HepG2 (cell line): Measurements from ENCODE around the gene ADCY5. TPM values are rescaled to one million over a fixed set of nuclear protein-coding genes. Genes with fewer than 3 reads are reported as not detected.

Source experiments
- ATAC-seq: fragments of 200-7000 bp; cut with Tn5 transposase; 3 replicates; pipeline ENCODE4 v1.9.1; 2020; ENCODE audit warnings: mild to moderate bottlenecking, moderate library complexity
- BruUV-seq: library from RNA; stranded (reverse); fragments of 400-500 nt; replicated peaks from 2 replicates; lab custom pipeline; 2021; lab: Mats Ljungman, UMichigan
- CTCF ChIA-PET: fragments of 300-600 bp; formaldehyde crosslinking; extraction: SDS; loops from one replicate; lab custom pipeline; 2021; ENCODE audit warnings: low total read pairs, inconsistent platforms, low intra/inter-chr PET ratio; lab: Yijun Ruan, JAX
- POLR2A ChIA-PET: fragments of 350-600 bp; sonication (Branson Sonifier 250); formaldehyde crosslinking; loops from one replicate; lab custom pipeline; 2020; ENCODE audit warnings: antibody characterized with exemption, inconsistent platforms; lab: Yijun Ruan, JAX
- DNase-seq: peaks from one replicate; pipeline ENCODE4 v3.0.0-alpha.2; 2015; ENCODE audit warnings: low spot score
- FAIRE-seq: peaks from 3 replicates; lab custom pipeline; 2011; peaks lifted over from hg19 to GRCh38; lab: Jason Lieb, UNC
- H2AFZ ChIP-seq: one replicate; pipeline ENCODE4 v1.6.1; 2011; ENCODE audit warnings: low read length, inconsistent platforms
- H3K27ac ChIP-seq: fragments of 300-600 bp; 3 replicates; pipeline ENCODE4 v1.8.0; 2011; ENCODE audit warnings: mixed run types, mild to moderate bottlenecking, mixed read lengths, low read length, inconsistent platforms; ENCODE audit not compliant: insufficient read depth; ENCODE audit errors: extremely low read length
- H3K27me3 ChIP-seq, 2 experiments: fragments of 200-600 bp in 1 of 2; 2 replicates in 1 of 2; 3 replicates in 1 of 2; pipeline versions ENCODE4 v1.6.0 to v1.8.0; 2011; ENCODE audit warnings: low read length in 2 of 2, mild to moderate bottlenecking in 2 of 2, moderate library complexity in 2 of 2, inconsistent platforms in 1 of 2; ENCODE audit not compliant: insufficient read depth in 2 of 2, control insufficient read depth in 1 of 2
- H3K36me3 ChIP-seq, 2 experiments: fragments of 200-600 bp in 1 of 2; replicated peaks in 1 of 2; 2 replicates in 1 of 2; 3 replicates in 1 of 2; pipeline versions ENCODE4 v1.5.1 to v1.8.0; 2011; ENCODE audit warnings: low read length in 2 of 2, inconsistent platforms in 1 of 2; ENCODE audit not compliant: insufficient read depth in 2 of 2, control insufficient read depth in 1 of 2
- H3K4me1 ChIP-seq: 2 replicates; pipeline ENCODE4 v1.5.1; 2012; ENCODE audit warnings: low read length, inconsistent platforms; ENCODE audit not compliant: insufficient read depth
- H3K4me2 ChIP-seq: 2 replicates; pipeline ENCODE4 v1.6.0; 2011; ENCODE audit warnings: low read depth, low read length, inconsistent platforms
- H3K4me3 ChIP-seq, 3 experiments: fragments of 200-600 bp in 1 of 3; sonication (generic), shearing (Covaris generic) in 1 of 3; replicated peaks in 1 of 3; 2 replicates each; pipeline ENCODE4 v1.5.1; 2011 to 2016; ENCODE audit warnings: low read length in 3 of 3, inconsistent platforms in 2 of 3, low read depth in 2 of 3, mild to moderate bottlenecking in 2 of 3, control low read depth in 1 of 3, mixed read lengths in 1 of 3; ENCODE audit not compliant: insufficient read depth in 1 of 3
- H3K79me2 ChIP-seq: one replicate; pipeline ENCODE4 v1.6.1; 2011; ENCODE audit warnings: low read length, inconsistent platforms; ENCODE audit not compliant: insufficient read depth
- H3K9ac ChIP-seq: 2 replicates; pipeline ENCODE4 v1.6.0; 2011; ENCODE audit warnings: mild to moderate bottlenecking, low read depth, low read length, inconsistent platforms; ENCODE audit not compliant: insufficient read depth
- H3K9me3 ChIP-seq: 2 replicates; pipeline ENCODE4 v1.5.1; 2012; ENCODE audit warnings: mild to moderate bottlenecking, low read length
- H4K20me1 ChIP-seq: 2 replicates; pipeline ENCODE4 v1.6.0; 2011; ENCODE audit warnings: inconsistent platforms, mild to moderate bottlenecking, low read length, moderate library complexity; ENCODE audit not compliant: insufficient read depth
- ADNP ChIP-seq: sonication (generic); formaldehyde crosslinking; IDR thresholded peaks from 2 replicates; pipeline ENCODE4 v1.4.0; 2020; ENCODE audit warnings: missing genetic modification reagents
- ARNT2 ChIP-seq: sonication (generic); formaldehyde crosslinking; IDR thresholded peaks from 2 replicates; pipeline ENCODE4 v1.8.0; 2022; ENCODE audit warnings: mild to moderate bottlenecking, low read depth, missing genetic modification reagents, moderate library complexity
- CC2D1A ChIP-seq: sonication (generic); formaldehyde crosslinking; IDR thresholded peaks from 2 replicates; pipeline ENCODE4 v1.8.1; 2023; ENCODE audit warnings: mild to moderate bottlenecking, missing genetic modification reagents
- DNMT1 ChIP-seq: sonication (generic); formaldehyde crosslinking; IDR thresholded peaks from 2 replicates; pipeline ENCODE4 v1.5.1; 2020; ENCODE audit warnings: mild to moderate bottlenecking, missing genetic modification reagents
- HOXA3 ChIP-seq: sonication (generic); formaldehyde crosslinking; IDR thresholded peaks from 2 replicates; pipeline ENCODE4 v1.5.0; 2020; ENCODE audit warnings: missing genetic modification reagents
- KDM6A ChIP-seq: IDR thresholded peaks from 2 replicates; pipeline ENCODE4 v1.6.1; 2016; ENCODE audit warnings: low read depth
- KLF12 ChIP-seq: sonication (generic); formaldehyde crosslinking; IDR thresholded peaks from 2 replicates; pipeline ENCODE4 v1.4.0; 2020; ENCODE audit warnings: missing genetic modification reagents, borderline replicate concordance
- MEIS1 ChIP-seq: sonication (generic); formaldehyde crosslinking; IDR thresholded peaks from 2 replicates; pipeline ENCODE4 v1.9.0; 2021; ENCODE audit warnings: mild to moderate bottlenecking, missing genetic modification reagents, moderate library complexity, borderline replicate concordance
- MIXL1 ChIP-seq: IDR thresholded peaks from 2 replicates; pipeline ENCODE4 v1.6.1; 2016
- NBN ChIP-seq: fragments of 450-650 bp; conservative IDR thresholded peaks from 2 replicates; pipeline ENCODE4 v1.6.1; 2017
- NR2F1 ChIP-seq, 2 experiments: fragments of 450-650 bp in 1 of 2; formaldehyde crosslinking in 1 of 2; IDR thresholded peaks; 2 replicates each; pipeline versions ENCODE4 v1.5.0 to v1.6.1; 2016 to 2020; ENCODE audit warnings: mild to moderate bottlenecking in 1 of 2, missing compliant biosample characterization in 1 of 2, missing genetic modification reagents in 1 of 2, moderate library complexity in 1 of 2
- SALL2 ChIP-seq: sonication (generic); formaldehyde crosslinking; IDR thresholded peaks from 2 replicates; pipeline ENCODE4 v1.8.1; 2023; ENCODE audit warnings: mild to moderate bottlenecking, missing genetic modification reagents, inconsistent platforms
- SMAD1 ChIP-seq: sonication (generic); formaldehyde crosslinking; IDR thresholded peaks from 2 replicates; pipeline ENCODE4 v1.4.0; 2020; ENCODE audit warnings: missing genetic modification reagents, low read depth, mild to moderate bottlenecking, borderline replicate concordance
- ZBTB33 ChIP-seq: sonication (generic); formaldehyde crosslinking; IDR thresholded peaks from 2 replicates; pipeline ENCODE4 v1.4.0; 2020; ENCODE audit warnings: missing genetic modification reagents
- ZNF225 ChIP-seq: sonication (generic); formaldehyde crosslinking; IDR thresholded peaks from 2 replicates; pipeline ENCODE4 v1.4.0; 2020; ENCODE audit warnings: mild to moderate bottlenecking, missing genetic modification reagents
- ZNF354B ChIP-seq: sonication (generic); formaldehyde crosslinking; IDR thresholded peaks from 2 replicates; pipeline ENCODE4 v1.8.0; 2022; ENCODE audit warnings: mild to moderate bottlenecking, missing genetic modification reagents
- ZNF589 ChIP-seq: sonication (generic); formaldehyde crosslinking; conservative IDR thresholded peaks from 2 replicates; pipeline ENCODE4 v1.8.0; 2022; ENCODE audit warnings: mild to moderate bottlenecking, moderate library complexity, missing genetic modification reagents
- ZNF749 ChIP-seq: sonication (generic); formaldehyde crosslinking; IDR thresholded peaks from 2 replicates; pipeline ENCODE4 v1.8.0; 2022; ENCODE audit warnings: mild to moderate bottlenecking, missing genetic modification reagents, moderate library complexity, borderline replicate concordance
- ZSCAN5A ChIP-seq: sonication (generic); formaldehyde crosslinking; IDR thresholded peaks from 2 replicates; pipeline ENCODE4 v1.8.0; 2022; ENCODE audit warnings: mild to moderate bottlenecking, missing genetic modification reagents, borderline replicate concordance
- WGBS: methylation state at CpG from one replicate; pipeline ENCODE4 v1.1.6; 2017; ENCODE audit warnings: low lambda C conversion rate; 5-methylcytosine and 5-hydroxymethylcytosine counted together
- in situ Hi-C: cut with HindIII; loops from 2 replicates; pipeline ENCODE4 v1.10.0; 2017; ENCODE audit warnings: low pct_unique_long_range_greater_than_20kb; ENCODE audit not compliant: extremely low pct_ligation_motif_present
- intact Hi-C: fragments of 100-400 bp; cut with micrococcal nuclease; formaldehyde crosslinking; loops from one replicate; pipeline ENCODE4 v1.10.0; 2022; ENCODE audit not compliant: unreplicated experiment
- polyA plus RNA-seq, 8 experiments: library from polyadenylated mRNA; depleted of rRNA in 3 of 8; stranded (reverse) in 7 of 8; unstranded in 1 of 8; fragments of >200 nt; fragmentation: Illumina TruSeq in 4 of 8; extraction: Trizol in 4 of 8; gene quantifications; 2 replicates each; pipeline versions ENCODE4 v1.2.1 to v1.2.3, GENCODE V29; 2011 to 2016; ENCODE audit warnings: low read depth in 4 of 8, missing spikeins in 1 of 8, mixed read lengths in 1 of 8; ENCODE audit not compliant: insufficient read depth in 1 of 8
- total RNA-seq, 5 experiments: library from RNA; depleted of rRNA; stranded (reverse); fragments of >200 nt; fragmentation: Illumina TruSeq; extraction: Trizol; gene quantifications; 2 replicates each; pipeline ENCODE4 v1.2.3, GENCODE V29; 2016; ENCODE audit warnings: low read depth in 1 of 5

The ADCY5 gene
- total and polyA plus RNA-seq, 2 of the 13 experiments (the other 11 are each of a cell fraction or from before 2014, with no cell fraction given), result not detected

- no peaks in the 10 kb centered on the region for H3K4me1 ChIP-seq
- ChIA-PET POLR2A (no interaction called here), CTCF (no interaction called here)
- no peaks in the 10 kb centered on the region for H3K79me2 ChIP-seq
- no peaks in the 10 kb centered on the region for H3K36me3 ChIP-seq
- H2AFZ ChIP-seq, result no peak overlapping the region
- peaks cover 6 to 54% of the 10 kb centered on the region in 2 experiments; a peak in 3 of 5 replicates for H3K27me3 ChIP-seq
- BruUV-seq, result no TSS peak
- no peak overlapping the region for H3K4me2 ChIP-seq
- H3K9me3 ChIP-seq, result no peaks in the 10 kb centered on the region
- intact Hi-C loops (no loop called here), in situ Hi-C loops (no loop called here)
- FAIRE-seq (no peak), DNase-seq (no peak), ATAC-seq (no peak)
- no peaks in the 10 kb centered on the region for H4K20me1 ChIP-seq
- H3K4me3 ChIP-seq, result no peak overlapping the region
- TF ChIP-seq NR2F1 (CRISPR knock-in tag; IDR thresholded peaks at IDR 0.05) (no peak), SMAD1 (CRISPR knock-in tag) (no peak), SALL2 (no peak), ZNF589 (no peak), ZSCAN5A (no peak), KLF12 (CRISPR knock-in tag) (no peak), ZNF225 (CRISPR knock-in tag) (no peak), HOXA3 (CRISPR knock-in tag) (no peak), CC2D1A (CRISPR knock-in tag) (no peak), NBN (no peak), ZNF354B (CRISPR knock-in tag) (no peak), MEIS1 (no peak), ZBTB33 (CRISPR knock-in tag) (no peak), ZNF749 (CRISPR knock-in tag) (no peak), MIXL1 (no peak), DNMT1 (CRISPR knock-in tag) (no peak), KDM6A (CRISPR knock-in tag) (no peak), ADNP (no peak), ARNT2 (CRISPR knock-in tag) (no peak)
- no peak overlapping the region for H3K9ac ChIP-seq
- no peak overlapping the region for H3K27ac ChIP-seq
- 37% methylated on average over 8 of the region's 8 CpGs for WGBS
Observed at GRCh38 chr3:123388042-123388441, 60.8 kb downstream of the ADCY5 start.
